ENCODE data around the gene ACOX1. TPM values are rescaled to one million over a fixed set of nuclear protein-coding genes. Genes with fewer than 3 reads are reported as not detected.

ACOX1 gene
- total and polyA plus RNA-seq, 2 of the 13 experiments (the other 11 are each of a cell fraction or from before 2014, with no cell fraction given): 86.4 to 120 TPM

DNA sequence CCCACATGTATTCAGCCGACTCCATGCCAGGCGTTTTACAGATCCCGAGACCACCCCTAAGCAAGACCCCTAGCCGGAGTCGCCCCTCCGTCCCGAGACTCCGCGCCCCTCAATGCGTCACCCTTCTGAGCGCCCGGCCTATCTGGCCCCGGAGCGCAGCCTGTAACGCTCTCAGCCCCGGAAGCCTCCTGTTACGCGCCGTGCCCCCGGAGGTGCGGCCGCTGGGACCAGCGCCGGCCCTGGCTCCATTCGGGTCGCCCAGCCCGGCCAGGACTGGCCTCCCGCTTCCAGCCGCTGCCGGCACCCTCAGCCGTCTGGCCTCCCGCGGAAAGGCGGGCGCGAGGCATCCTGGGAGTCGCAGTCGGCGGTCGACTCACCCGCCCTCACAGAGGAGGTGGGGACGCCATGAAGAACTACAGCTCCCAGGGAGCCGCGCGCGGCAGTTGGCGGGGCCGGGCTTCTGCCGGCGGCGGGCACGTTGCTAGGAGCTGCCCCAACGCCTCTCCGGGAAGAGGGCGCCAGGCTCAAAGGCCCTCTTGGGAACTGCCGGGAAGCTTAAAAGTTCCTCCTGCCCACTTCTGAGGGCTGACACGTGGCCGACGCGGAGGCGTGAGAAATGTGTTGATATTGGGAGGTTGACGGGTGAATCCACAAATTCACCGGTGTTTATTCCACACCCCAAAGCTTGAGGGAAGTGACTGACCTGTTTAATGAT lies 38.1 kb downstream of the ACOX1 start, which contains the start of gene FBF1 (continued):
- TF ChIP-seq, protein P1, sequence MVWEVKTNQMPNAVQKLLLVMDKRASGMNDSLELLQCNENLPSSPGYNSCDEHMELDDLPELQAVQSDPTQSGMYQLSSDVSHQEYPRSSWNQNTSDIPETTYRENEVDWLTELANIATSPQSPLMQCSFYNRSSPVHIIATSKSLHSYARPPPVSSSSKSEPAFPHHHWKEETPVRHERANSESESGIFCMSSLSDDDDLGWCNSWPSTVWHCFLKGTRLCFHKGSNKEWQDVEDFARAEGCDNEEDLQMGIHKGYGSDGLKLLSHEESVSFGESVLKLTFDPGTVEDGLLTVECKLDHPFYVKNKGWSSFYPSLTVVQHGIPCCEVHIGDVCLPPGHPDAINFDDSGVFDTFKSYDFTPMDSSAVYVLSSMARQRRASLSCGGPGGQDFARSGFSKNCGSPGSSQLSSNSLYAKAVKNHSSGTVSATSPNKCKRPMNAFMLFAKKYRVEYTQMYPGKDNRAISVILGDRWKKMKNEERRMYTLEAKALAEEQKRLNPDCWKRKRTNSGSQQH (CRISPR knock-in tag; IDR thresholded peaks at IDR 0.05; ENCODE audit: low read depth): peak; percentile 89
- TF ChIP-seq NCOA1 (CRISPR knock-in tag; IDR thresholded peaks at IDR 0.05): peak; percentile 98; the same call in 1 of the 2 replicates
- TF ChIP-seq KDM4B (CRISPR knock-in tag; IDR thresholded peaks at IDR 0.05): peak; percentile 92; the same call in 1 of the 2 replicates
- TF ChIP-seq KLF6 (CRISPR knock-in tag; IDR thresholded peaks at IDR 0.05): peak; percentile 87
- no peak for TF ChIP-seq ZNF468 (CRISPR knock-in tag; IDR thresholded peaks at IDR 0.05)
- TF ChIP-seq, protein P2, sequence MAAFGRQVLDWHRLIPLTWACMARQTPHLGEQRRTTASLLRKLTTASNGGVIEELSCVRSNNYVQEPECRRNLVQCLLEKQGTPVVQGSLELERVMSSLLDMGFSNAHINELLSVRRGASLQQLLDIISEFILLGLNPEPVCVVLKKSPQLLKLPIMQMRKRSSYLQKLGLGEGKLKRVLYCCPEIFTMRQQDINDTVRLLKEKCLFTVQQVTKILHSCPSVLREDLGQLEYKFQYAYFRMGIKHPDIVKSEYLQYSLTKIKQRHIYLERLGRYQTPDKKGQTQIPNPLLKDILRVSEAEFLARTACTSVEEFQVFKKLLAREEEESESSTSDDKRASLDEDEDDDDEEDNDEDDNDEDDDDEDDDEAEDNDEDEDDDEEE (CRISPR knock-in tag; IDR thresholded peaks at IDR 0.05): peak; percentile 89
- TF ChIP-seq NFYC (CRISPR knock-in tag; IDR thresholded peaks at IDR 0.05): peak; percentile 65
- no peak for TF ChIP-seq ZBTB1 (CRISPR knock-in tag; IDR thresholded peaks at IDR 0.05; ENCODE audit: borderline replicate concordance)
- peak; percentile 97 for TF ChIP-seq ZNF501 (CRISPR knock-in tag; IDR thresholded peaks at IDR 0.05)
- TF ChIP-seq, protein P3, sequence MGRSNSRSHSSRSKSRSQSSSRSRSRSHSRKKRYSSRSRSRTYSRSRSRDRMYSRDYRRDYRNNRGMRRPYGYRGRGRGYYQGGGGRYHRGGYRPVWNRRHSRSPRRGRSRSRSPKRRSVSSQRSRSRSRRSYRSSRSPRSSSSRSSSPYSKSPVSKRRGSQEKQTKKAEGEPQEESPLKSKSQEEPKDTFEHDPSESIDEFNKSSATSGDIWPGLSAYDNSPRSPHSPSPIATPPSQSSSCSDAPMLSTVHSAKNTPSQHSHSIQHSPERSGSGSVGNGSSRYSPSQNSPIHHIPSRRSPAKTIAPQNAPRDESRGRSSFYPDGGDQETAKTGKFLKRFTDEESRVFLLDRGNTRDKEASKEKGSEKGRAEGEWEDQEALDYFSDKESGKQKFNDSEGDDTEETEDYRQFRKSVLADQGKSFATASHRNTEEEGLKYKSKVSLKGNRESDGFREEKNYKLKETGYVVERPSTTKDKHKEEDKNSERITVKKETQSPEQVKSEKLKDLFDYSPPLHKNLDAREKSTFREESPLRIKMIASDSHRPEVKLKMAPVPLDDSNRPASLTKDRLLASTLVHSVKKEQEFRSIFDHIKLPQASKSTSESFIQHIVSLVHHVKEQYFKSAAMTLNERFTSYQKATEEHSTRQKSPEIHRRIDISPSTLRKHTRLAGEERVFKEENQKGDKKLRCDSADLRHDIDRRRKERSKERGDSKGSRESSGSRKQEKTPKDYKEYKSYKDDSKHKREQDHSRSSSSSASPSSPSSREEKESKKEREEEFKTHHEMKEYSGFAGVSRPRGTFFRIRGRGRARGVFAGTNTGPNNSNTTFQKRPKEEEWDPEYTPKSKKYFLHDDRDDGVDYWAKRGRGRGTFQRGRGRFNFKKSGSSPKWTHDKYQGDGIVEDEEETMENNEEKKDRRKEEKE (IDR thresholded peaks at IDR 0.05): no peak
- peak; percentile 58; the same call in 1 of the 2 replicates for TF ChIP-seq ZNF224 (CRISPR knock-in tag; IDR thresholded peaks at IDR 0.05)
- no peak; the same call in 1 of the 2 replicates for TF ChIP-seq TP53 (CRISPR knock-in tag; conservative IDR thresholded peaks at IDR 0.05)
- peak; percentile 91 for TF ChIP-seq KLF15 (CRISPR knock-in tag; IDR thresholded peaks at IDR 0.05; ENCODE audit: borderline replicate concordance)
- no peak; the same call in 1 of the 2 replicates for TF ChIP-seq KDM5A (IDR thresholded peaks at IDR 0.05; ENCODE audit: borderline replicate concordance, low read length)
- TF ChIP-seq AGO1 (IDR thresholded peaks at IDR 0.05; ENCODE audit: low read depth, low read length, poor library complexity, severe bottlenecking): peak; percentile 97
- no peak for TF ChIP-seq KLF12 (CRISPR knock-in tag; IDR thresholded peaks at IDR 0.05; ENCODE audit: borderline replicate concordance)
- TF ChIP-seq NFATC3 (CRISPR knock-in tag; IDR thresholded peaks at IDR 0.05): 0 out of 2 replicates have a peak, but pooled peaks have one; percentile 72
- no peak for TF ChIP-seq ZKSCAN5 (CRISPR knock-in tag; IDR thresholded peaks at IDR 0.05)
- no peak for TF ChIP-seq ZNF83 (CRISPR knock-in tag; IDR thresholded peaks at IDR 0.05; ENCODE audit: borderline replicate concordance)
- TF ChIP-seq HIVEP1 (CRISPR knock-in tag; IDR thresholded peaks at IDR 0.05): peak; percentile 93
- TF ChIP-seq, protein P4, sequence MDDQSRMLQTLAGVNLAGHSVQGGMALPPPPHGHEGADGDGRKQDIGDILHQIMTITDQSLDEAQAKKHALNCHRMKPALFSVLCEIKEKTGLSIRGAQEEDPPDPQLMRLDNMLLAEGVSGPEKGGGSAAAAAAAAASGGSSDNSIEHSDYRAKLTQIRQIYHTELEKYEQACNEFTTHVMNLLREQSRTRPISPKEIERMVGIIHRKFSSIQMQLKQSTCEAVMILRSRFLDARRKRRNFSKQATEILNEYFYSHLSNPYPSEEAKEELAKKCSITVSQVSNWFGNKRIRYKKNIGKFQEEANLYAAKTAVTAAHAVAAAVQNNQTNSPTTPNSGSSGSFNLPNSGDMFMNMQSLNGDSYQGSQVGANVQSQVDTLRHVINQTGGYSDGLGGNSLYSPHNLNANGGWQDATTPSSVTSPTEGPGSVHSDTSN (CRISPR knock-in tag; IDR thresholded peaks at IDR 0.05; ENCODE audit: borderline replicate concordance): peak; percentile 31; the same call in 1 of the 2 replicates
- TF ChIP-seq ZNF781 (CRISPR knock-in tag; IDR thresholded peaks at IDR 0.05; ENCODE audit: borderline replicate concordance, not compliant biosample characterization): peak; percentile 56
- TF ChIP-seq ZNF432 (CRISPR knock-in tag; IDR thresholded peaks at IDR 0.05; ENCODE audit: borderline replicate concordance): no peak
- TF ChIP-seq MYC (CRISPR knock-in tag; IDR thresholded peaks at IDR 0.05; ENCODE audit: borderline replicate concordance): peak; percentile 93
